GM08714 (cell line): ENCODE data around the gene PRKAR1A.
"Not testable (repeated sequence)": the region's sequence is repeated elsewhere in the genome, so short reads cannot be mapped to it uniquely, and the experiment has no call there.

Experiments used
- H3K4me3 ChIP-seq: fragments of 200-500 bp; sonication (Bioruptor generic); 2 replicates; pipeline ENCODE4 v1.5.1; 2014; ENCODE audit warnings: mild to moderate bottlenecking, low read length, inconsistent platforms
- ZNF274 ChIP-seq: IDR thresholded peaks from 2 replicates; pipeline ENCODE4 v1.6.1; 2012; ENCODE audit warnings: mild to moderate bottlenecking, low read depth, low read length

PRKAR1A gene

DNA sequence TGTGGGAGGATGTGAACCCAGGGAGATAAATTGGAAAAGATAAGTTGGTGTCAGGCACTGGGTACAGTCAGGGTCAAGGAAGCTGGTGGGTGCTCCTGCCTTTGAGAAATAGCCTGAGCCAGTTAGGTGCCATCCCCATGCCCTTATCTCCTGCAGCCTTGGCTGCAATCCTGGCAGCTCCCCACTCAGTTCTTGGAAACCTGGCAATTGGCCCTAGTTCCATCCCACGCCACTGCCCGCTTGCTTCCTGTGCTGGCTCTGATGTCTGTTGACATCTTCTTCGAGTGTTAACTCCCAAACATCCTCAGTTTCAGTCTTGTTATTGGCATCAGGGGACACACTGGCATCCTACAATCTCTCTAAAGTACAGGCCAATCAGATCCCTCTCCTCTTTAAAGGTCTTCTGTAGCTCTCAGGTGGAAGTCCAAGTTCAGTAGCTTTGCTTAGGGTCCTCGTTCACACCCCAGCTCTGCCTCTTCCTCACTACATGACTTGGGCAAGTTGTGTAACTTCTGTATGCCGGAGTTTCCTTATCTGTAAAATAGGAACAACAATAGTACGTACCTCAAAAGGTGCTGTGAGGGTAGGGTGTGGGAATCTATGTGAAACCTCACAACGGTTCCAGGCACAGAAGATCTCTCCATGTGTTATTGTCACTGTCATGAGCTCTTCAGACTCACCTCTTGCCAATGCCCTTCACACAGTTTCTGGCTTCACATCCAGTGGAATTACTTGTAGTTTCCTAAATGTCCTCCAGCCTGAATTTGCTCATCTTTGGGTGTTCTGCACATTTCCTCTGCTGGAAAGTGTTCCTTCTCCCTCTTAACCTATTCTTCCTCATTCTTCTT lies 13.5 kb upstream of the PRKAR1A start:
- H3K4me3 ChIP-seq = peak overlapping the region; percentile 1; the same call in 1 of the 2 replicates
- TF ChIP-seq ZNF274 = no peak

DNA sequence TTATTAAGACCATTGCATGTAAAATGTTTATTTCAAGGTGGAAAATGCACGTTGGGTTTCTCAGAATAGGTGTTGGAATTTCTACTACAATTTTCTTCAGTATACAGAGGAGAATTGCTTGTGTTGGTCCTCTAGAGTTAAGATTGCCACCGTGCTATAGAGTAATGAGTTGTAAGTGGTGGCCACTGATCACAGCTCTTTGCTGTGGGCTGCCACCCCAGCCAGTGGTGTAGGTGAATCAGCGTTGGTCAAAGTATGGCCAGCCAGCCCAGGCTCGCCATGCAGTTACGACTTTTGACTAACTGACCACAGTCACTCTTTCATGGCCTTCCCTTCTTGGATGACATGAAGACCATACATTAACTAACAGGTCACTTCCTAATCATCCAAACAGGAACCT lies 12.6 kb upstream of the PRKAR1A start:
- no peak for TF ChIP-seq ZNF274
- no peak overlapping the region for H3K4me3 ChIP-seq

DNA sequence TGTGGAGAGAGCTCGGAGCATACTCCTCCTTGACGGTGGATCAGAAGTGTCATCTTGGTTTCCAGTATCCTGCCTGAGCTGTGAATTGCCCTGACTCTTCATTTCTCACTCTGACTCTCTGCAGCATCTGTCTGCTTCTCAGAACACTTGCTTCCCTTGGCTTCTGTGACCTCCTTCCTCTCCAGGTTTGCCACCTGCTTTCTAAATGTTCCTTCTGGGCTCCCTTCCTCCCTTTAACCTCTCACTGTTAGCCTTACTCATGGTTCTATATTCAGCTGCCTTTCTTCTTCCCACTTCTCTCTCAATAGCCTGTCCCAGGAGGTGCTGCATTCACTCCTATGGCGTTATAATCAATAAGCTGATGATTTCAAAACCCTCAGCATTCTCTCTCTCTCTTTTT lies 11.2 kb upstream of the PRKAR1A start:
- no peak for TF ChIP-seq ZNF274
- no peak overlapping the region for H3K4me3 ChIP-seq

DNA sequence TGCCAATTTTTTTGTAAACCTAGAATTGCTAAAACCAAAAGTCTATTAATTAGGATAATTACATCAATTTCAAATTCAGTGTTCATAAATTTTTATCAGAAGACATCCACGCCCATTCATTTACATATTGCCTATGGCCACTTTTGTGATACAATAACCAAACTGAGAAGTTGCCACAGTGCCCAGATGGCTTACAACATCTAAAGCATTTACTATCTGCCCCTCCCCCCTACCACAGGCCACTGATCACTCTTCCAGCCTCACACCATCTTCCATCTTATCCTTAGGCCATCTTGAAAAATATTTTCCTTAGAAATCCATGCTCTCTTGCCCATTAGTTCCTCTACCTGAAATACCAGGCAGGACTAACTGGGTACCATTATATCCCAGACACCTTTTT lies 6.3 kb upstream of the PRKAR1A start:
- no peak overlapping the region for H3K4me3 ChIP-seq
- no peak for TF ChIP-seq ZNF274

DNA sequence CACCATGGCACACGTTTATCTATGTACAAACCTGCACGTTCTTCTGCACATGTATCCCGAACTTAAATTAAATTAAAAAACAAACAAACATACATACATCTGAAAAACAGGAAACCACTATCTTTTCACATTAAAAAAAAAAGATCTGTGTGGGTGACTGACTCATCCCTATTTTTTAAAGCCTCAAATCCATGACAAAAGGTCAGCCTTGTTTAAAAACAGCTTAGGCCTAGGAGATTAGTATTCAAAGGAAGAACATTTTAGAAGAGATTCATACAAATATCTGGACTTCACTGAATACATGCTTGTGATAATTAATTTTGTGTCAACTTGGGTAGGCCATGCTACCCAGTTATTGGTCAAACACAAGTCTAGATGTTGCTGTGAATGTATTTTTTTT lies 4.7 kb upstream of the PRKAR1A start:
- TF ChIP-seq ZNF274 = no peak
- no peak overlapping the region for H3K4me3 ChIP-seq

DNA sequence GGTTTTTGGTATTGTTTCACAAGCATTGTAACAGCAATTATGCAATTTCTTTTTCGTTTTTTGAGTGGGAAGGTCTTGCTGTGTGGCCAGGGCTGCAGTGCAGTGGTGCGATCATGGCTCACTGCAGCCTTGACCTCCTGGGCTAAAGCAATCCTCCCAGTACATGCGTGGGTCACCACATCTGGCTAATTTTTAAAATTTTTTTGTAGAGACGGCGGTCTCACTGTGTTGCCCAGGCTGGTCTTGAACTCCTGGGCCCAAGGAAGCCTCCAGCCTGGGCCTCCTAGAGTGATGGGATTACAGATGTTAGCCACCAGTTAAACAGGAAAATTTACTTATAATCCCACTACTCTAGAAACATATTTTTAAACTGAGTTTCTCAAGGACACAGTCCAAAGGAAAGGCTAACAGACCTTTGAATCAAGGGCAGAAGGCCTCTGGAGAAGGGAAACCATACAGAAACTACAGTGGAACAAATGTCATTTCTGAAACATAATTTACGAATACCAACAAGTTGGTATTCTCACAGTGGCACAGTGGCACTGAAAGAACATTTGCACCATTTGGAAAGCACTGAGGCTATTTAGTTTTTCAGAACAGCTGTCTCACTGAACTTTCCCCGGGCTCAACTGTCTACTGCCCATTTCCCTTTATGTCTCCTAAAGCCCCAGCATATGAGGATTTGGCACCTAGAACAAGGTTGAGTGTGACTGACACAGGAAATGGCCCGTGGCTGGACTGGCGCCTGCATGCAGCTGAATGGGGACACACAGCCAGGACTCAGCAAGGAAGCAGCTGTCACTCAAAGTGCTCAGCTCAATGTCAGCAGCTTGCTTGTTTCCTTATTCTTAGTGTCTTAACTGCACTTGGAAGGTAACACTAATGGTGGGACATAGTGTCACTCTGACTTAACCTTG lies 2.8 kb upstream of the PRKAR1A start:
- TF ChIP-seq ZNF274 = no peak
- no peak overlapping the region for H3K4me3 ChIP-seq

DNA sequence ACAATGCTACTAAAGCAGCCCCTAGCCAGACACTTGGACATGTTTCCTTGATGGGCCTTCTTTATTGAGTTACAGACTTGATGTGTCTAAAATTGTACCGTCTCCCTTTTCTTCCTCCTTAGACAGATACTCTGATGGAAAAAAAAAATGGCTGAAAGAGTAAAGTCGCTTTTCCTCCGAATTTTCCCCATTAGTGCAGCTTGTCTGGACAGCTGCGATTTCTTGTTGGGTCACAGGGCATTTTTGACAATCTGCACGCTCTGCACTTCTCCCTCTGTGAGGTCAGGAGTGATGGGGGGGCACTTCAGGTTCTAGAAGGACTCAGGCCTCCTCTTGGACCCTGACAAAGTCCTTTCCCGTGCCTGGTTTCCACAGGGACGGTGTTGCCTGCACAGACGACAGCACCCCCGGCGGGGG lies 968 bp upstream of the PRKAR1A start:
- H3K4me3 ChIP-seq = peak overlapping the region; percentile 79
- no peak for TF ChIP-seq ZNF274

DNA sequence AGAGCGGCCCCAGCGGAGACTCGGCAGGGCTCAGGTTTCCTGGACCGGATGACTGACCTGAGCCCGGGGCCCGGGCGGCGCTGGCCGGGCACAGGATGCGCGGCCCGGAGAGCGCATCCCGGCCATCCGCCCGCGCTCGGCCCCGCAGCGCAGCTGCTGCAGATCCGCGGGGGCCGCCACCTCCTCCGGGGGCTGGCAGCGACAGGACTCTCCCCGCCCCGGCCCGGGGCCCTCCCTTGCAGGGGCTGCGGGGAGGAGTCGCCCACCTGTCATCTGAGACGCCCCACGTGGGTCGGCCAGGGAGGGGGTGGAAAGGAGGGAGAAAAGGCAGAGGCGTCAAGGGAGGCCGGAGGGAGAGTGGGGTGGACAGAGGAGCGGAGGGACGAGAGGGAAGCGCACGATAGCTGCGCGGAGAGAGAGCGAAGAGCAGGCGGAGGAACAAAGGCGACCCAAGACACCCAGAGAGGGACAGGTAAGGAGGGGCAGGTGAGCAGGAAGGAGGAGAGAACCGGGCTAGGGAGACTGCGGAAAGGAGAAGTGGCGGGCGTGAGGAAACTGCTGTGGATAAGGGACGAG lies 471 bp upstream of the PRKAR1A start:
- H3K4me3 ChIP-seq = peak overlapping the region; percentile 79
- no peak for TF ChIP-seq ZNF274

DNA sequence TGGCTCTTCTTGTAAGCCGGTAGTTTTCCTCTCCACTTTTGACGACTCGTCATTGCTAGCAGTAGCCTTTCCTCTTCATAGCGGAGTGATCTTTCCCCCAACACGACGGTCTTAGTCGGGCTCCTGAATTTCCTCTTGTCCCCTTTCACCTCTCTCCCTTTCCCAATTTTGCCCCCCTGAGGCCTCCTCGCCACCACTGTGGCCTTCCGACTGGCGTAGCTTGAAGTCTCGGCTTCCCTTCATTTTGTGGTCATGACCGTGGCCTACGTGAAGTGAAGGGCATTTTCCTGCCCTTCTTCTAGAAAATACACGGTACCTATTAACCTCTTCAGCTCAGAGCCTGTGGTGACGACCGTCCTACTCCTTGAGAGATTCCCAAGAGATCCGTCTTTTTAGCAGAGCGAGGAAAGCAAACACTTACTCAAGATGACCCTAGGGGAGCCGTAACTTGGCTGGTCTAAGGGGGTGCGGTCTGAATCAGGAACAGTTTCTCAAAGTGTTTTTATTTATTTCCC lies 787 bp downstream of the PRKAR1A start:
- peak overlapping the region; percentile 79 for H3K4me3 ChIP-seq
- TF ChIP-seq ZNF274 = no peak

DNA sequence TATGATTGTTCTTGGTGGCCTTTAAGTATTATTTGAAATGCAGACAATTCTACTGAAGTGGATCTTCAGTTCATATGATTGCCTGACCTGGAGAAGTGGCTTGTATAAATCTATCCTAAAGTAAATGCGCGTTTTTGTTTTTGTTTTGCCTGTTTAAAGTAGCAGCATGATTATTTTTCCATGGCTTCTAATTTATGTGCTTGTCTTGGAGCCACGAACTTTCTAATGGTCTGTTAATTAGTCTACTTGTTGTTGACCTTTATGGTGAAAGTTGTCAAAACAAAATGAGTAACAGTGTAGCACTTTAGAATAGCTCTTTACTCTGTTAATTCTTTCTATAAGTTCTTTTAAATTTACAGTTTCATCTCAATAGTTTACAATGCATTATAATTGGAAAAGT lies 1.7 kb downstream of the PRKAR1A start:
- TF ChIP-seq ZNF274 = no peak

DNA sequence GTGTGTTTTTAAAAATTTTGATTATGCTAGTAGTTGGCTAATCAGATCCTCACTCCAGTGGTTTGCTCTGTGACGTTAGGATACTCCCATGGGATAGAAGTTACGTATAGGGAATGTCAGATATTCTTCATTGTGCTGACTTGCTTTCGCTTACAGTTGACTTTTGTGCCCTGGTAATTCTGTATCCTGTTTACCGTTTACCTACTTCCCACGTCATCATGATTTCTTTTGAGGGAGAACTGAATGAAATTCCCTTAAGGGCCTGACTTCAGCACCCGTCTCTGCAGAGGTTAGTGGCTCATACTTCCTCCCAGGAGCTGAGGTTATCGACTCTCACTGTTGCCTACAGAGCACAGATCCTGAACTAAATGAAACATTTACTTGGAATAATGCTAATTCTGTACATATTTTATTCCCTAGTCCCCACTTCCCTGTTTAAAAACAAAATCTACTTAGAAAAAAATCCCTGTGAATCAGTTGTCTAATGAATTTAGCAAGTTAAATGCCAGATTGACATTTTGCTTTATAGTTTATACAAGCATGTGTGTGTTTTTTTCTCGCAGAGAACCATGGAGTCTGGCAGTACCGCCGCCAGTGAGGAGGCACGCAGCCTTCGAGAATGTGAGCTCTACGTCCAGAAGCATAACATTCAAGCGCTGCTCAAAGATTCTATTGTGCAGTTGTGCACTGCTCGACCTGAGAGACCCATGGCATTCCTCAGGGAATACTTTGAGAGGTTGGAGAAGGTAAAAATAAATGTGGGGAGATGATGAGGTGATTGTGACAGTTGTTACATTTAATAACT lies 2.8 kb downstream of the PRKAR1A start:
- peak overlapping the region; percentile 30; the same call in 1 of the 2 replicates for H3K4me3 ChIP-seq
- no peak for TF ChIP-seq ZNF274

More for the DNA sequence above, 1.7 kb downstream of the PRKAR1A start:
- peak overlapping the region; percentile 79; the same call in 1 of the 2 replicates for H3K4me3 ChIP-seq

DNA sequence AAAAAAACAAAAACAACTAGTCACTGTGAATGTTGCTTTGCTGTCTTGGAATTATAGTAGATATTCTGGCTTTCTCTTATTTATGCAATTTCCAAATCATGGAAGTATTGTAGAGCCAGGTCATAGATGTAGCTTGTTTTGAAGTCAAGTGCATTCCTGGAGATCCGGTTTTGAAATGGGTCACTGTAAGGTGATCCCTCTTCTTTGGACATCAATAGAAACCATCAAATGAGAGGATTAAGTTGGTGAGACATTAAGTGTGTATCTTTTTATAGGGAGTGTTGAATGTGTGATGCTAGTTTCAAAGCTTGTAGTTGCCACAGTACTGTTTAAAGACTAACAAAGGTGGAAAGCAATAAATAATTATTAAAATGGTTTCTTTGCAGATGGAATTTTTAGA lies 4.5 kb downstream of the PRKAR1A start:
- no peak for TF ChIP-seq ZNF274

DNA sequence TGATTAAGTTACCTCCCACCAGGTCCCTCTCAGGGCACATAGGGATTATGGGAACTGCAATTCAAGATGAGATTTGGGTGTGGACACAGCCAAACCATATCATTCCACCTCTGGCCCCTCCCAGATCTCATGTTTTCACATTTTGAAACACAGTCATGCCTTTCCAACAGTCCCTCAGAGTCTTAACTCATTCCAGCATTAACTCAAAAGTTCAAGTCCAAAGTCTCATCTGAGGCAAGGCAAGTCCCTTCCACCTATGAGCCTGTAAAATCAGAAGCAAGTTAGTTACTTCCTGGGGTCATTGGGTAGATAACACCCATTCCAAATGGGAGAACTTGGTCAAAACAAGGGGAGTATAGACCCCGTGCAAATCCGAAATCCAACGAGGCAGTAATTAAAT lies 5.4 kb downstream of the PRKAR1A start:
- H3K4me3 ChIP-seq = not testable (repeated sequence)

More for the DNA sequence above, 4.5 kb downstream of the PRKAR1A start:
- H3K4me3 ChIP-seq = no peak overlapping the region
